Gastrocnemius medialis (tissue), 4 donors: ENCODE data around the gene ADARB2. TPM values are rescaled to one million over a fixed set of nuclear protein-coding genes. Genes with fewer than 3 reads are reported as not detected.

Source experiments
- ATAC-seq, 2 donors: fragments of 150-250 bp; one replicate each; pipeline ENCODE4 v1.9.1; 2016
- DNase-seq, 2 donors: peaks; one replicate each; pipeline ENCODE4 v3.0.0-alpha.2; 2019
- H3K27ac ChIP-seq, 4 donors: fragments of 200-600 bp; sonication (generic); 1 replicate in 1 of 4; 2 replicates in 3 of 4; pipeline ENCODE4 v1.5.1; 2016 to 2018; ENCODE audit warnings: mild to moderate bottlenecking in 2 of 4, moderate library complexity in 1 of 4
- H3K27me3 ChIP-seq, 3 donors: fragments of 200-600 bp; sonication (generic) in 2 of 3; 1 replicate in 1 of 3; 2 replicates in 2 of 3; pipeline versions ENCODE4 v1.5.1 to v1.6.0; 2016 to 2019; ENCODE audit warnings: mild to moderate bottlenecking in 1 of 3, moderate library complexity in 1 of 3
- H3K36me3 ChIP-seq, 2 donors: fragments of 200-600 bp; sonication (generic) in 1 of 2; one replicate each; pipeline ENCODE4 v1.5.1; 2017 to 2018
- H3K4me1 ChIP-seq, 2 donors: fragments of 200-600 bp; sonication (generic) in 1 of 2; one replicate each; pipeline ENCODE4 v1.5.1; 2016 to 2017; ENCODE audit warnings: mild to moderate bottlenecking in 2 of 2
- H3K4me3 ChIP-seq, 4 donors: fragments of 200-600 bp; sonication (generic) in 3 of 4; 1 replicate in 1 of 4; 2 replicates in 3 of 4; pipeline ENCODE4 v1.5.1; 2016 to 2019; ENCODE audit warnings: mild to moderate bottlenecking in 2 of 4
- H3K9me3 ChIP-seq, 3 donors: fragments of 200-600 bp; sonication (generic) in 2 of 3; 1 replicate in 1 of 3; 2 replicates in 2 of 3; pipeline ENCODE4 v1.5.1; 2016 to 2019
- CTCF ChIP-seq, 5 experiments: fragments of 450-650 bp in 3 of 5; fragments of 200-600 bp in 2 of 5; sonication (generic) in 2 of 5; IDR thresholded peaks in 4 of 5; conservative IDR thresholded peaks in 1 of 5; 1 replicate in 4 of 5; 2 replicates in 1 of 5; pipeline ENCODE4 v1.5.1; 2016 to 2019; ENCODE audit warnings: antibody characterized with exemption in 5 of 5, mild to moderate bottlenecking in 3 of 5, moderate library complexity in 3 of 5
- POLR2A ChIP-seq, 2 donors: fragments of 450-650 bp; IDR thresholded peaks; one replicate each; pipeline ENCODE4 v1.6.1; 2017; ENCODE audit warnings: antibody characterized with exemption in 2 of 2, mild to moderate bottlenecking in 2 of 2, moderate library complexity in 2 of 2
- in situ Hi-C, 4 donors: fragments of 200-750 bp; cut with MboI; loops; one replicate each; pipeline versions ENCODE4 v1.15.0 to v1.8.0; 2017; ENCODE audit warnings: low sequenced_read_pairs in 4 of 4
- intact Hi-C: fragments of 100-400 bp; cut with DNase I; formaldehyde crosslinking; loops from one replicate; pipeline ENCODE4 v1.15.1; 2023; ENCODE audit warnings: low total_unique reads
- total RNA-seq, 4 donors: library from RNA; depleted of rRNA; stranded (reverse); fragments of >200 nt; gene quantifications; one replicate each; pipeline versions ENCODE4 v1.1.0 to v1.2.3, GENCODE V29; 2016

Gene ADARB2
- total RNA-seq, 4 donors from 2014 or later: 0.07 to 0.87 (median 0.10) TPM

GRCh38 chr10:1331560-1331959 lies 405.8 kb downstream of the ADARB2 start:
- no peak for ATAC-seq
- TF ChIP-seq POLR2A (IDR thresholded peaks at IDR 0.05) (no peak), CTCF (IDR thresholded peaks at IDR 0.05 in 4 of 5, conservative IDR thresholded peaks at IDR 0.05 in 1 of 5) (no peak)
- Histone ChIP-seq H3K4me1 (no peaks in the 10 kb centered on the region), H3K27ac (no peak overlapping the region), H3K9me3 (no peaks in the 10 kb centered on the region), H3K4me3 (no peak overlapping the region), H3K27me3 (no peaks in the 10 kb centered on the region), H3K36me3 (no peaks in the 10 kb centered on the region)
- no peak for DNase-seq
- in situ Hi-C loops: no loop called here
- intact Hi-C loops: no loop called here

- Histone ChIP-seq H3K27me3 (no peaks in the 10 kb centered on the region), H3K4me1 (no peaks in the 10 kb centered on the region), H3K4me3 (no peak overlapping the region), H3K27ac (no peak overlapping the region), H3K36me3 (no peaks in the 10 kb centered on the region), H3K9me3 (no peaks in the 10 kb centered on the region)
- no peak for TF ChIP-seq POLR2A (IDR thresholded peaks at IDR 0.05)
- TF ChIP-seq CTCF (IDR thresholded peaks at IDR 0.05 in 4 of 5, conservative IDR thresholded peaks at IDR 0.05 in 1 of 5): no peak
- in situ Hi-C loops: no loop called here
- intact Hi-C loops: no loop called here
- no peak for DNase-seq
- no peak for ATAC-seq
Measured at GRCh38 chr10:1329622-1330021, 407.7 kb downstream of the ADARB2 start.

- H3K9me3 ChIP-seq: no peaks in the 10 kb centered on the region
- no peak for TF ChIP-seq CTCF (IDR thresholded peaks at IDR 0.05 in 4 of 5, conservative IDR thresholded peaks at IDR 0.05 in 1 of 5)
- TF ChIP-seq POLR2A (IDR thresholded peaks at IDR 0.05): no peak
- H3K4me1 ChIP-seq: no peaks in the 10 kb centered on the region
- no peaks in the 10 kb centered on the region for H3K36me3 ChIP-seq
- no peak overlapping the region for H3K4me3 ChIP-seq
- DNase-seq: no peak
- intact Hi-C loops (no loop called here), in situ Hi-C loops (no loop called here)
- no peak for ATAC-seq
- no peaks in the 10 kb centered on the region for H3K27me3 ChIP-seq
- no peak overlapping the region for H3K27ac ChIP-seq
Measured at GRCh38 chr10:1328981-1329614, 408.2 kb downstream of the ADARB2 start.

- ATAC-seq: no peak
- in situ Hi-C loops (no loop called here), intact Hi-C loops (no loop called here)
- Histone ChIP-seq H3K4me3 (no peak overlapping the region), H3K9me3 (no peaks in the 10 kb centered on the region), H3K36me3 (no peaks in the 10 kb centered on the region), H3K4me1 (no peaks in the 10 kb centered on the region), H3K27me3 (peaks cover 0 to 3% (median 0%) of the 10 kb centered on the region in 3 donors), H3K27ac (no peak overlapping the region)
- DNase-seq: no peak
- no peak for TF ChIP-seq CTCF (IDR thresholded peaks at IDR 0.05 in 4 of 5, conservative IDR thresholded peaks at IDR 0.05 in 1 of 5)
- TF ChIP-seq POLR2A (IDR thresholded peaks at IDR 0.05): no peak
Measured at GRCh38 chr10:1328161-1328823, 409.0 kb downstream of the ADARB2 start.
